Endothelial cell of umbilical vein (primary cell): ENCODE measurements around the gene BLOC1S2. TPM values are rescaled to one million over a fixed set of nuclear protein-coding genes. Genes with fewer than 3 reads are reported as not detected.
"Not testable (repeated sequence)": the region's sequence is repeated elsewhere in the genome, so short reads cannot be mapped to it uniquely, and the experiment has no call there.

ENCODE experiments used
- BruUV-seq: library from RNA; stranded (reverse); fragments of 400-500 nt; replicated peaks from 2 replicates; lab custom pipeline; 2021; lab: Mats Ljungman, UMichigan
- CTCF ChIA-PET: fragments of 300-600, 350-600 bp; sonication (Branson Sonifier 250); formaldehyde crosslinking; loops from one replicate; lab custom pipeline; 2021; ENCODE audit warnings: antibody characterized with exemption, inconsistent platforms; lab: Charles Lee
- POLR2A ChIA-PET: fragments of 300-600, 350-600 bp; sonication (Branson Sonifier 250); formaldehyde crosslinking; loops from one replicate; lab custom pipeline; 2021; ENCODE audit warnings: antibody characterized with exemption, inconsistent platforms; lab: Charles Lee
- DNase-seq: peaks from one replicate; pipeline ENCODE4 v3.0.0-alpha.2; 2011; ENCODE audit warnings: low read depth, low spot score
- FAIRE-seq: peaks from 2 replicates; lab custom pipeline; 2011; peaks lifted over from hg19 to GRCh38; lab: Jason Lieb, UNC
- H2AFZ ChIP-seq: 2 replicates; pipeline ENCODE4 v1.6.0; 2012; ENCODE audit warnings: low read depth, low read length, control low read depth, inconsistent platforms
- H3K27ac ChIP-seq: 2 replicates; pipeline ENCODE4 v1.5.1; 2011; ENCODE audit warnings: low read depth, mild to moderate bottlenecking, control low read depth, low read length, moderate library complexity; ENCODE audit not compliant: insufficient read depth
- H3K27me3 ChIP-seq, 2 experiments: 2 replicates each; pipeline versions ENCODE4 v1.6.0 to v1.6.1; 2011; ENCODE audit warnings: low read length in 2 of 2, mixed read lengths in 1 of 2; ENCODE audit not compliant: control insufficient read depth in 2 of 2, insufficient read depth in 2 of 2
- H3K36me3 ChIP-seq, 2 experiments: 2 replicates in 1 of 2; 3 replicates in 1 of 2; pipeline ENCODE4 v1.5.1; 2011; ENCODE audit warnings: low read length in 2 of 2, mild to moderate bottlenecking in 1 of 2, moderate library complexity in 1 of 2; ENCODE audit not compliant: control insufficient read depth in 2 of 2, insufficient read depth in 2 of 2; ENCODE audit errors: extremely low read depth in 1 of 2
- H3K4me1 ChIP-seq: 3 replicates; pipeline ENCODE4 v1.5.1; 2011; ENCODE audit warnings: mild to moderate bottlenecking, low read length; ENCODE audit not compliant: control insufficient read depth, insufficient read depth; ENCODE audit errors: extremely low read depth
- H3K4me2 ChIP-seq: 2 replicates; pipeline ENCODE4 v1.6.1; 2011; ENCODE audit warnings: low read length, control low read depth, mixed read lengths; ENCODE audit not compliant: insufficient read depth
- H3K4me3 ChIP-seq, 3 experiments: fragments of 200-600 bp in 1 of 3; sonication (generic), shearing (Covaris generic) in 1 of 3; replicated peaks in 1 of 3; 2 replicates each; pipeline ENCODE4 v1.5.1; 2011 to 2016; ENCODE audit warnings: control low read depth in 3 of 3, low read length in 3 of 3, mild to moderate bottlenecking in 2 of 3, inconsistent platforms in 1 of 3, low read depth in 1 of 3, moderate library complexity in 1 of 3; ENCODE audit not compliant: insufficient read depth in 1 of 3
- H3K79me2 ChIP-seq: 2 replicates; pipeline ENCODE4 v1.6.0; 2012; ENCODE audit warnings: low read length, inconsistent platforms; ENCODE audit not compliant: control insufficient read depth, insufficient read depth
- H3K9ac ChIP-seq: replicated peaks from 2 replicates; pipeline ENCODE3; 2011; ENCODE audit warnings: low read length, control low read depth; ENCODE audit not compliant: insufficient read depth; ENCODE audit errors: extremely low read depth
- H3K9me1 ChIP-seq: replicated peaks from 3 replicates; pipeline ENCODE4 v1.6.0; 2011; ENCODE audit warnings: mild to moderate bottlenecking, low read length; ENCODE audit not compliant: control insufficient read depth, insufficient read depth; ENCODE audit errors: extremely low read depth
- H3K9me3 ChIP-seq: replicated peaks from 2 replicates; pipeline ENCODE4 v1.5.1; 2012; ENCODE audit warnings: low read length, inconsistent platforms; ENCODE audit not compliant: control insufficient read depth, insufficient read depth
- H4K20me1 ChIP-seq: replicated peaks from 2 replicates; pipeline ENCODE3; 2011; ENCODE audit warnings: mild to moderate bottlenecking, low read length; ENCODE audit not compliant: control insufficient read depth, insufficient read depth; ENCODE audit errors: extremely low read depth
- EZH2 ChIP-seq: IDR thresholded peaks from 2 replicates; pipeline ENCODE4 v1.6.1; 2012; ENCODE audit warnings: borderline replicate concordance, low read depth, mild to moderate bottlenecking, moderate library complexity, low read length, inconsistent platforms; ENCODE audit not compliant: severe bottlenecking
- FOS ChIP-seq: IDR thresholded peaks from 2 replicates; pipeline ENCODE4 v1.6.1; 2011; ENCODE audit warnings: mild to moderate bottlenecking, low read length, moderate library complexity, borderline replicate concordance; ENCODE audit not compliant: insufficient read depth
- GATA2 ChIP-seq: IDR thresholded peaks from 2 replicates; pipeline ENCODE4 v1.7.0; 2011; ENCODE audit warnings: low read depth, mild to moderate bottlenecking, moderate library complexity, mixed read lengths, low read length; ENCODE audit not compliant: insufficient read length, insufficient read depth
- JUN ChIP-seq: IDR thresholded peaks from 2 replicates; pipeline ENCODE4 v1.6.1; 2011; ENCODE audit warnings: borderline replicate concordance, low read depth; ENCODE audit not compliant: insufficient read length, insufficient read depth
- MAX ChIP-seq: IDR thresholded peaks from 2 replicates; pipeline ENCODE4 v1.6.1; 2011; ENCODE audit not compliant: insufficient read depth, insufficient read length
- MYC ChIP-seq: IDR thresholded peaks from one replicate; pipeline ENCODE4 v1.6.1; 2011; ENCODE audit warnings: mild to moderate bottlenecking, low read depth, low read length
- POLR2A ChIP-seq: IDR thresholded peaks from 2 replicates; pipeline ENCODE4 v1.6.1; 2012; ENCODE audit warnings: low read depth, mild to moderate bottlenecking, control low read depth, low read length
- POLR2AphosphoS5 ChIP-seq: IDR thresholded peaks from 2 replicates; pipeline ENCODE4 v1.6.1; 2012; ENCODE audit warnings: low read depth, mild to moderate bottlenecking, control low read depth, low read length, moderate library complexity; ENCODE audit not compliant: insufficient read depth
- dilution Hi-C: fragments of 300-500 bp; cut with MboI; formaldehyde crosslinking; loops from one replicate; pipeline ENCODE4 v1.15.0; 2019; ENCODE audit warnings: low sequenced_read_pairs; ENCODE audit not compliant: extremely low pct_ligation_motif_present
- intact Hi-C: fragments of 100-400 bp; cut with micrococcal nuclease; formaldehyde crosslinking; loops from one replicate; pipeline ENCODE4 v1.10.0; 2022
- polyA plus RNA-seq, 4 experiments: library from polyadenylated mRNA; depleted of rRNA in 3 of 4; stranded (reverse) in 3 of 4; unstranded in 1 of 4; fragments of >200 nt; gene quantifications; 2 replicates each; pipeline versions ENCODE4 v1.2.1 to v1.2.3, GENCODE V29; 2011 to 2012; ENCODE audit warnings: missing spikeins in 1 of 4
- total RNA-seq: library from RNA; stranded (reverse); gene quantifications from 2 replicates; pipeline ENCODE4 v1.2.3, GENCODE V29; 2021
- TF ChIP-seq, protein P1 (sequence below), 2 donors: IDR thresholded peaks; 1 replicate in 1 of 2; 2 replicates in 1 of 2; pipeline ENCODE4 v1.5.1; 2011; ENCODE audit warnings: low read length in 2 of 2, mild to moderate bottlenecking in 2 of 2, moderate library complexity in 2 of 2, control low read depth in 1 of 2, inconsistent platforms in 1 of 2, low read depth in 1 of 2; ENCODE audit not compliant: insufficient read depth in 1 of 2; ENCODE audit errors: extremely low read depth in 1 of 2

Gene BLOC1S2
- total and polyA plus RNA-seq, 2 donors (not counting 3 experiments of a cell fraction or from before 2014, with no cell fraction given): 18.7 to 45.9 TPM

- Histone ChIP-seq H3K4me2 (no peak overlapping the region), H2AFZ (no peak overlapping the region), H3K36me3 (no peaks in the 10 kb centered on the region), H3K9me1 (no peaks in the 10 kb centered on the region), H3K9me3 (no peaks in the 10 kb centered on the region), H3K9ac (no peak overlapping the region), H3K4me3 (no peak overlapping the region), H4K20me1 (no peaks in the 10 kb centered on the region), H3K4me1 (no peaks in the 10 kb centered on the region), H3K27me3 (peaks cover 19 to 22% of the 10 kb centered on the region in 2 experiments), H3K27ac (no peak overlapping the region), H3K79me2 (no peaks in the 10 kb centered on the region)
- no peak for FAIRE-seq
- no peak for DNase-seq
- ChIA-PET CTCF (no interaction called here), POLR2A (no interaction called here)
- dilution Hi-C loops (no loop called here), intact Hi-C loops (no loop called here)
- no TSS peak for BruUV-seq
- TF ChIP-seq FOS (no peak), MYC (no peak), MAX (no peak), EZH2 (no peak), GATA2 (no peak), POLR2AphosphoS5 (no peak), POLR2A (no peak), JUN (no peak)
- TF ChIP-seq, protein P1, sequence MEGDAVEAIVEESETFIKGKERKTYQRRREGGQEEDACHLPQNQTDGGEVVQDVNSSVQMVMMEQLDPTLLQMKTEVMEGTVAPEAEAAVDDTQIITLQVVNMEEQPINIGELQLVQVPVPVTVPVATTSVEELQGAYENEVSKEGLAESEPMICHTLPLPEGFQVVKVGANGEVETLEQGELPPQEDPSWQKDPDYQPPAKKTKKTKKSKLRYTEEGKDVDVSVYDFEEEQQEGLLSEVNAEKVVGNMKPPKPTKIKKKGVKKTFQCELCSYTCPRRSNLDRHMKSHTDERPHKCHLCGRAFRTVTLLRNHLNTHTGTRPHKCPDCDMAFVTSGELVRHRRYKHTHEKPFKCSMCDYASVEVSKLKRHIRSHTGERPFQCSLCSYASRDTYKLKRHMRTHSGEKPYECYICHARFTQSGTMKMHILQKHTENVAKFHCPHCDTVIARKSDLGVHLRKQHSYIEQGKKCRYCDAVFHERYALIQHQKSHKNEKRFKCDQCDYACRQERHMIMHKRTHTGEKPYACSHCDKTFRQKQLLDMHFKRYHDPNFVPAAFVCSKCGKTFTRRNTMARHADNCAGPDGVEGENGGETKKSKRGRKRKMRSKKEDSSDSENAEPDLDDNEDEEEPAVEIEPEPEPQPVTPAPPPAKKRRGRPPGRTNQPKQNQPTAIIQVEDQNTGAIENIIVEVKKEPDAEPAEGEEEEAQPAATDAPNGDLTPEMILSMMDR (IDR thresholded peaks at IDR 0.05; ENCODE audit: extremely low read depth in 1 of 2, insufficient read depth in 1 of 2, low read depth in 1 of 2, low read length in 2 of 2): no peak
Observed at GRCh38 chr10:100293066-100293465, 6.6 kb upstream of the BLOC1S2 start.

GRCh38 chr10:100292300-100292699 is 5.8 kb upstream of the BLOC1S2 start:
- POLR2A ChIA-PET, H3K36me3 ChIP-seq, BruUV-seq, FAIRE-seq, H3K4me2 ChIP-seq, H3K4me3 ChIP-seq, H3K9ac ChIP-seq, H4K20me1 ChIP-seq, H3K9me1 ChIP-seq, CTCF ChIA-PET, H2AFZ ChIP-seq, H3K79me2 ChIP-seq, H3K9me3 ChIP-seq, DNase-seq, dilution Hi-C loops, intact Hi-C loops, H3K4me1 ChIP-seq, H3K27ac ChIP-seq: not testable (repeated sequence)
- H3K27me3 ChIP-seq: peaks cover 19 to 22% of the 10 kb centered on the region in 2 experiments
